Kidney (tissue), 14 donors: ENCODE data around the gene POLD3. TPM values are rescaled to one million over a fixed set of nuclear protein-coding genes. Genes with fewer than 3 reads are reported as not detected.
A peak's percentile ranks its signal among the peaks of the same experiment; 100 is the strongest.

ENCODE experiments used
- DNase-seq, 5 donors: peaks; one replicate each; pipeline ENCODE4 v3.0.0-alpha.2; 2013 to 2020
- FAIRE-seq: peaks from 2 replicates; lab custom pipeline; 2012; peaks lifted over from hg19 to GRCh38; lab: Jason Lieb, UNC
- H3K27ac ChIP-seq, 2 donors: one replicate each; pipeline ENCODE4 v1.7.0; 2013; ENCODE audit warnings: low read depth in 2 of 2, low read length in 2 of 2, inconsistent platforms in 1 of 2
- H3K27me3 ChIP-seq: one replicate; pipeline ENCODE4 v1.7.1; 2013; ENCODE audit warnings: low read length, inconsistent platforms; ENCODE audit not compliant: control insufficient read depth, insufficient read depth
- H3K36me3 ChIP-seq, 3 donors: one replicate each; pipeline versions ENCODE4 v1.7.0 to v1.7.1; 2013; ENCODE audit warnings: low read length in 3 of 3, control low read depth in 1 of 3, inconsistent platforms in 1 of 3; ENCODE audit not compliant: insufficient read depth in 3 of 3, control insufficient read depth in 2 of 3
- H3K4me1 ChIP-seq, 3 donors: one replicate each; pipeline versions ENCODE4 v1.7.0 to v1.7.1; 2013; ENCODE audit warnings: low read length in 3 of 3, inconsistent platforms in 1 of 3, low read depth in 1 of 3; ENCODE audit not compliant: control insufficient read depth in 2 of 3, insufficient read depth in 2 of 3
- H3K4me3 ChIP-seq, 3 donors: one replicate each; pipeline versions ENCODE4 v1.7.0 to v1.8.1; 2013; ENCODE audit warnings: low read length in 3 of 3, control low read depth in 1 of 3, inconsistent platforms in 1 of 3
- H3K9ac ChIP-seq, 3 donors: one replicate each; pipeline versions ENCODE4 v1.7.0 to v1.7.1; 2013; ENCODE audit warnings: low read length in 3 of 3, control low read depth in 1 of 3, inconsistent platforms in 1 of 3
- H3K9me3 ChIP-seq, 3 donors: one replicate each; pipeline versions ENCODE4 v1.7.0 to v1.7.1; 2013; ENCODE audit warnings: low read length in 3 of 3, control low read depth in 1 of 3, inconsistent platforms in 1 of 3; ENCODE audit not compliant: control insufficient read depth in 2 of 3, insufficient read depth in 1 of 3
- CTCF ChIP-seq: IDR thresholded peaks from 3 replicates; pipeline ENCODE4 v1.5.1; 2012; ENCODE audit warnings: mild to moderate bottlenecking, moderate library complexity, borderline replicate concordance; ENCODE audit not compliant: insufficient read depth; ENCODE audit errors: extremely low read depth
- intact Hi-C: fragments of 100-400 bp; cut with DNase I; formaldehyde crosslinking; loops from one replicate; pipeline ENCODE4 v1.11.1; 2022
- polyA plus RNA-seq: library from polyadenylated mRNA; stranded (reverse); fragments of 350-450 nt; fragmentation: Illumina TruSeq; extraction: RNeasy Lipid Tissue Mini Kit (QIAGEN cat#74804); gene quantifications from one replicate; pipeline ENCODE4 v1.2.3, GENCODE V29; 2014; ENCODE audit warnings: low read depth, low replicate concordance; ENCODE audit not compliant: insufficient read depth
- total RNA-seq: library from RNA; stranded (reverse); fragmentation: NEBNext Ultra II Directional; extraction: Animal tissue kit (Norgen Biotek cat#: 25700); gene quantifications from one replicate; pipeline ENCODE4 v1.2.1, GENCODE V29; 2021
- donor health status: control.
- donor health status: control.
- donor health status: control.
- donor health status: control.
- donor health status: control.
- donor health status: DM: yes; HTN: yes; CAD: no.
- donor health status: Normal renal cell carcinoma (clear cell type).

The POLD3 gene
- total and polyA plus RNA-seq, 2 donors from 2014 or later = 12.8 to 22.3 TPM

GRCh38 chr11:74637700-74638099, 45.3 kb downstream of the POLD3 start:
- Histone ChIP-seq H3K9ac (no peak overlapping the region), H3K4me1 (no peaks in the 10 kb centered on the region), H3K27me3 (no peaks in the 10 kb centered on the region), H3K9me3 (no peaks in the 10 kb centered on the region), H3K36me3 (peaks cover 2 to 32% (median 16%) of the 10 kb centered on the region in 3 donors), H3K4me3 (no peak overlapping the region), H3K27ac (no peak overlapping the region)
- DNase-seq (no peak), FAIRE-seq (no peak)
- intact Hi-C loops = no loop called here
- no peak for TF ChIP-seq CTCF

- peaks cover 2 to 29% (median 16%) of the 10 kb centered on the region in 3 donors for H3K36me3 ChIP-seq
Observed at GRCh38 chr11:74638869-74639268, 46.5 kb downstream of the POLD3 start.

DNA sequence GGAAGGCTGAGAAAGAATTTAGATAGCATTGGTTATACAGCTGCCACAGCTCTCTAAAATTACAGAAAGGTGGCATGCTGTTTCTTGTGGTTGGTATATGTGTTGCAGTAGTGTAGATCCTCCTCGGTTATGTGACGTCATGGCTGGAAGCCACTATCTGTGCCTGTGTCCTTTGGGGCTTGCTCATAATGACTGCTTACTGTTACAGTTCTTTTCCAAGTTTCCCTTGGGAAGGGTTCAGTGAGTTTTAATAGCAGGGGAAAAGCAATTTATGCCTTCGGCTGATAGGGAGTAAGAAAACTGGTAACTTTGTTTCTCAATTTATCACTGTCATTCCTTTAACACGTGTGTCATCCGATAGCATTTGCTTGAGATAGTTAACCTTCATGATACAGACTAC, 47.2 kb downstream of the POLD3 start:
- intact Hi-C loops = no loop called here
- DNase-seq (peak in 2 of 5 donors; percentile 29 to 40), FAIRE-seq (no peak)
- TF ChIP-seq CTCF = no peak
- Histone ChIP-seq H3K36me3 (peaks cover 2 to 29% (median 13%) of the 10 kb centered on the region in 3 donors), H3K4me1 (no peaks in the 10 kb centered on the region), H3K4me3 (no peak overlapping the region), H3K27me3 (no peaks in the 10 kb centered on the region), H3K27ac (no peak overlapping the region), H3K9ac (no peak overlapping the region), H3K9me3 (no peaks in the 10 kb centered on the region)

More at GRCh38 chr11:74638869-74639268, 46.5 kb downstream of the POLD3 start:
- DNase-seq = no peak
- Histone ChIP-seq H3K4me3 (no peak overlapping the region), H3K9me3 (no peaks in the 10 kb centered on the region), H3K4me1 (no peaks in the 10 kb centered on the region), H3K9ac (no peak overlapping the region), H3K27ac (no peak overlapping the region), H3K27me3 (no peaks in the 10 kb centered on the region)
- TF ChIP-seq CTCF = no peak
- no peak for FAIRE-seq
- intact Hi-C loops = no loop called here

DNA sequence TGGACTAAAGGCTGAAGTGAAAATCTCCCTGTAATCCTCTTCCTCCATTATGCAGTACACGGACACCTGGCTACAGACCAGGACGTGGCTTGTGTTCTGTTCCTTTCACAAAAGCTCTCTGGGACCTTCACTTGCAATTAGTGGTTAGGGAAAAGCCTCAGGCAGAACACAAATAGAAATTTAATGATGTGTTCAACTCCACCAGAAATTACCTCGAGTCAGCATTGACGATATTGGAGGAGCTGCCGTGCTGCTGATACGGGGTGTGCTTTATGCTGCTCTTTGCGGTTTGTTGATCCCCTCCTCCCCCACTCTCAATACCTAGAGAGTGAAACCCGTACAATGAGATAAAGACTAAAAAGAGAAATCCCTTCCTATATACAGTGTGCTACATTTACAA, 48.9 kb downstream of the POLD3 start:
- Histone ChIP-seq H3K9ac (no peak overlapping the region), H3K9me3 (no peaks in the 10 kb centered on the region), H3K4me1 (no peaks in the 10 kb centered on the region), H3K27ac (no peak overlapping the region), H3K27me3 (no peaks in the 10 kb centered on the region), H3K36me3 (peaks cover 0 to 24% (median 12%) of the 10 kb centered on the region in 3 donors), H3K4me3 (no peak overlapping the region)
- intact Hi-C loops = no loop called here
- DNase-seq = peak in 1 of 5 donors; percentile 7
- no peak for FAIRE-seq
- TF ChIP-seq CTCF = no peak
